Prostate gland (tissue), 2 donors: ENCODE results near the gene PPP1R1B.

ENCODE experiments used
- CTCF ChIP-seq, 4 experiments: fragments of 200-600 bp in 2 of 4; fragments of 450-650 bp in 2 of 4; sonication (generic) in 2 of 4; IDR thresholded peaks; 1 replicate in 3 of 4; 2 replicates in 1 of 4; pipeline ENCODE4 v1.5.1; 2016 to 2019; ENCODE audit warnings: antibody characterized with exemption in 4 of 4, mild to moderate bottlenecking in 2 of 4, moderate library complexity in 2 of 4
- POLR2A ChIP-seq: fragments of 450-650 bp; IDR thresholded peaks from one replicate; pipeline ENCODE4 v1.6.1; 2016; ENCODE audit warnings: antibody characterized with exemption, mild to moderate bottlenecking

DNA sequence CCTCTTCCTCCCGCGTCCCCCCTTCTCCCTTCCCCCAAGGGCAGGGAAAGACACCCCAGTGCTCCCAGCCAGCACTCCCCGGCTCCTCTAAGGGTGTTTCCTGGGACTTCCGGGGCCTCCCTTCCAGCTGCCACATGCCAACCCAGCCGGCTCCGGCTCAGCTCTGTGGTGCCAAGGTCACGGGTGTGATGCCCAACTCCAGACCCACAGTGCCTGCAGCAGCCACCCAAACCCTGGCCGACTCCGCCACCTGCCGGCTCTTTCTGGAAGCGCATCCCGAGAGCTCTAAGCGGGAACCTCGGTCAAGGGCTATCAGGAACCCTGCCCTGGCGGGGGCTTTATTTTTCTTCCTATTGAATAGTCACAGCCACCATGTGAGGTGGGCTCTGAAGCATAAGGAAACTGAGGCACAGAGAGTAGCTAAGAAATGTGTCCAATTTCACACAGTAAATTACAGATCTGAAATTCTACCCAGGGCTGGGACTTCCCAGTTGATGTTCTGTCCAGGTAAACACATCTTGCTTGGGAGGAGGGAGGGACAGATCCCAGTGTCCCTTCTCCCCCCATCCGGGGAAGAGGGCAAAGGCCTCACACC, 3.3 kb upstream of the PPP1R1B start:
- TF ChIP-seq CTCF (IDR thresholded peaks at IDR 0.05) (peak; percentile 80 to 96 (median 89)), POLR2A (no peak)
